SK-N-SH (cell line): ENCODE measurements around the gene BTBD9. TPM values are rescaled to one million over a fixed set of nuclear protein-coding genes. Genes with fewer than 3 reads are reported as not detected.
"Not testable (repeated sequence)": the region's sequence is repeated elsewhere in the genome, so short reads cannot be mapped to it uniquely, and the experiment has no call there.

ENCODE experiments used
- CTCF ChIA-PET: fragments of 300-600, 350-600 bp; formaldehyde crosslinking; extraction: SDS; loops from one replicate; lab custom pipeline; 2021; lab: Yijun Ruan, JAX
- POLR2A ChIA-PET: fragments of 350-600 bp; sonication (Branson Sonifier 250); formaldehyde crosslinking; extraction: SDS; loops from one replicate; lab custom pipeline; 2020; ENCODE audit warnings: antibody characterized with exemption, inconsistent platforms; lab: Yijun Ruan, JAX
- DNase-seq: peaks from one replicate; pipeline ENCODE4 v3.0.0; 2012
- H2AFZ ChIP-seq: fragments of 200-600 bp; sonication (generic); 2 replicates; pipeline ENCODE4 v1.8.1; 2016; ENCODE audit warnings: antibody characterized with exemption, mild to moderate bottlenecking, low read depth
- H3F3A ChIP-seq: fragments of 200-600 bp; sonication (generic); replicated peaks from 2 replicates; pipeline ENCODE3; 2016; ENCODE audit warnings: antibody characterized with exemption, mild to moderate bottlenecking; ENCODE audit not compliant: insufficient read depth
- H3K27ac ChIP-seq, 2 experiments: fragments of 200-500 bp in 1 of 2; fragments of 200-600 bp in 1 of 2; sonication (Bioruptor generic) in 1 of 2; sonication (generic), shearing (Covaris generic) in 1 of 2; 2 replicates each; pipeline versions ENCODE4 v1.5.1 to v1.6.1; 2014 to 2016; ENCODE audit warnings: low read depth in 2 of 2, inconsistent platforms in 1 of 2, low read length in 1 of 2, mild to moderate bottlenecking in 1 of 2, mixed read lengths in 1 of 2
- H3K27me3 ChIP-seq: fragments of 200-600 bp; sonication (generic), shearing (Covaris generic); 2 replicates; pipeline ENCODE4 v1.6.1; 2016; ENCODE audit warnings: mixed run types; ENCODE audit not compliant: insufficient read depth
- H3K36me3 ChIP-seq, 2 experiments: fragments of 200-500 bp in 1 of 2; fragments of 200-600 bp in 1 of 2; sonication (Bioruptor generic) in 1 of 2; sonication (generic) in 1 of 2; replicated peaks in 1 of 2; 2 replicates each; pipeline versions ENCODE3 to v1.5.1; 2014 to 2016; ENCODE audit warnings: low read length in 1 of 2, mild to moderate bottlenecking in 1 of 2; ENCODE audit not compliant: insufficient read depth in 2 of 2, control insufficient read depth in 1 of 2
- H3K4me1 ChIP-seq, 2 experiments: fragments of 200-500 bp in 1 of 2; fragments of 200-600 bp in 1 of 2; sonication (Bioruptor generic) in 1 of 2; sonication (generic), shearing (Covaris generic) in 1 of 2; 2 replicates each; pipeline versions ENCODE4 v1.5.1 to v1.6.1; 2014 to 2016; ENCODE audit warnings: low read depth in 1 of 2, low read length in 1 of 2, mixed run types in 1 of 2; ENCODE audit not compliant: insufficient read depth in 2 of 2, control insufficient read depth in 1 of 2
- H3K4me2 ChIP-seq: fragments of 200-600 bp; sonication (generic), shearing (Covaris generic); 2 replicates; pipeline ENCODE4 v1.6.1; 2017; ENCODE audit warnings: mixed run types
- H3K4me3 ChIP-seq, 2 experiments: fragments of 200-500 bp in 1 of 2; fragments of 200-600 bp in 1 of 2; sonication (Bioruptor generic) in 1 of 2; sonication (generic), shearing (Covaris generic) in 1 of 2; 2 replicates each; pipeline versions ENCODE4 v1.5.1 to v1.8.1; 2014 to 2016; ENCODE audit warnings: low read depth in 2 of 2, inconsistent platforms in 1 of 2, low read length in 1 of 2, mild to moderate bottlenecking in 1 of 2, mixed read lengths in 1 of 2, moderate library complexity in 1 of 2
- H3K79me2 ChIP-seq: fragments of 200-600 bp; sonication (generic); 2 replicates; pipeline ENCODE4 v1.8.1; 2017; ENCODE audit warnings: mild to moderate bottlenecking; ENCODE audit not compliant: insufficient read depth
- H3K9ac ChIP-seq: fragments of 200-600 bp; sonication (generic); 2 replicates; pipeline ENCODE4 v1.6.1; 2017; ENCODE audit warnings: mixed run types
- H3K9me2 ChIP-seq: fragments of 200-600 bp; sonication (generic); 2 replicates; pipeline ENCODE4 v1.6.1; 2017; ENCODE audit warnings: mixed run types
- H3K9me3 ChIP-seq: fragments of 200-600 bp; sonication (generic); 2 replicates; pipeline ENCODE4 v1.6.1; 2017; ENCODE audit warnings: mixed run types, mild to moderate bottlenecking, moderate library complexity
- H4K20me1 ChIP-seq: fragments of 200-600 bp; sonication (generic); 2 replicates; pipeline ENCODE4 v1.6.1; 2017; ENCODE audit warnings: mild to moderate bottlenecking, mixed run types; ENCODE audit not compliant: insufficient read depth
- CHD2 ChIP-seq: fragments of 150-350 bp; IDR thresholded peaks from 2 replicates; pipeline ENCODE4 v1.6.1; 2018; ENCODE audit warnings: low read length; ENCODE audit not compliant: partially characterized antibody
- FOSL2 ChIP-seq: IDR thresholded peaks from 2 replicates; pipeline ENCODE4 v1.4.0; 2012; ENCODE audit warnings: low read depth, mild to moderate bottlenecking, moderate library complexity, borderline replicate concordance
- FOXM1 ChIP-seq: IDR thresholded peaks from 2 replicates; pipeline ENCODE4 v1.4.0; 2012; ENCODE audit warnings: low read depth, mild to moderate bottlenecking
- GABPA ChIP-seq: IDR thresholded peaks from 2 replicates; pipeline ENCODE4 v1.4.0; 2012; ENCODE audit warnings: low read depth, mild to moderate bottlenecking
- JUND ChIP-seq: IDR thresholded peaks from 2 replicates; pipeline ENCODE4 v1.4.0; 2012
- NRF1 ChIP-seq: IDR thresholded peaks from 2 replicates; pipeline ENCODE4 v1.6.1; 2012; ENCODE audit warnings: low read depth, mild to moderate bottlenecking, low read length
- TAF1 ChIP-seq: IDR thresholded peaks from 2 replicates; pipeline ENCODE4 v1.6.1; 2012; ENCODE audit warnings: low read depth, mild to moderate bottlenecking, low read length, moderate library complexity, borderline replicate concordance
- WGBS: methylation state at CpG from one replicate; pipeline ENCODE4 v1.1.6; 2017; ENCODE audit warnings: low lambda C conversion rate; 5-methylcytosine and 5-hydroxymethylcytosine counted together
- polyA plus RNA-seq, 3 experiments: library from polyadenylated mRNA; depleted of rRNA; stranded (reverse); fragments of >200 nt; gene quantifications; 2 replicates each; pipeline ENCODE4 v1.2.3, GENCODE V29; 2012
- TF ChIP-seq, protein P1 (sequence below): IDR thresholded peaks from 2 replicates; pipeline ENCODE4 v1.6.1; 2012; ENCODE audit warnings: mild to moderate bottlenecking, low read depth, low read length, moderate library complexity
- TF ChIP-seq, protein P2 (sequence below): IDR thresholded peaks from 2 replicates; pipeline ENCODE4; 2012
- TF ChIP-seq, protein P3 (sequence below): IDR thresholded peaks from 2 replicates; pipeline ENCODE4 v1.4.0; 2012; ENCODE audit warnings: low read depth, borderline replicate concordance
- TF ChIP-seq, protein P4 (sequence below): fragments of 150-350 bp; IDR thresholded peaks from 2 replicates; pipeline ENCODE4 v1.6.1; 2016; ENCODE audit warnings: mild to moderate bottlenecking, low read depth, low read length
- TF ChIP-seq, protein P5 (sequence below): IDR thresholded peaks from 2 replicates; pipeline ENCODE4 v1.4.0; 2012; ENCODE audit warnings: low read depth
- TF ChIP-seq, protein P6 (sequence below): fragments of 150-350 bp; IDR thresholded peaks from 2 replicates; pipeline ENCODE4 v1.6.1; 2017; ENCODE audit warnings: antibody characterized with exemption, low read length, low read depth, borderline replicate concordance
- TF ChIP-seq, protein P7 (sequence below): IDR thresholded peaks from 2 replicates; pipeline ENCODE4 v1.4.0; 2012; ENCODE audit warnings: low read depth, borderline replicate concordance

The BTBD9 gene
- polyA plus RNA-seq, 1 of the 3 experiments (the other 2 are of a cell fraction): 2.2 TPM

DNA sequence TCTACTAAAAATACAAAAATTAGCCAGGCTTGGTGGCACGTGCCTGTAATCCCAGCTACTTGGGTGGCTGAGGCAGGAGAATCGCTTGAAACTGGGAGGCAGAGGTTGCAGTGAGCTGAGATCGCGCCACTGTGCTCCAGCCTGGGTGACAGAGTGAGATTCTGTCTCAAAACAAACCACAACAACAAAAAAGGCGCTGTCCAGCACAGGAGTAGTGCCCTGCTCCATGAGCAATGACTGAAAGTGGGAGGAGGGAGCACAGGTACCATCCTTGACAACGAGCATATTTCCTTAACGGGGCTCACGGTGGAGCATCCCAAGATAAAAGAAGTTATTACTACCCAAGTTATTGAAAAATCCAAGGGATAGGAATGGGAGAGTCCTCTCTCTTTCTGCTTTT, 291.9 kb downstream of the BTBD9 start:
- WGBS: over 99% methylated on average over 8 of the region's 8 CpGs
- H3K36me3 ChIP-seq, H3K27me3 ChIP-seq, H3K79me2 ChIP-seq, H3K9ac ChIP-seq, H3K4me2 ChIP-seq, H3K9me2 ChIP-seq, POLR2A ChIA-PET: not testable (repeated sequence)
- H3K4me1 ChIP-seq: peaks cover 22 to 32% of the 10 kb centered on the region in 2 experiments; a peak in 3 of 4 replicates
- TF ChIP-seq, protein P1, sequence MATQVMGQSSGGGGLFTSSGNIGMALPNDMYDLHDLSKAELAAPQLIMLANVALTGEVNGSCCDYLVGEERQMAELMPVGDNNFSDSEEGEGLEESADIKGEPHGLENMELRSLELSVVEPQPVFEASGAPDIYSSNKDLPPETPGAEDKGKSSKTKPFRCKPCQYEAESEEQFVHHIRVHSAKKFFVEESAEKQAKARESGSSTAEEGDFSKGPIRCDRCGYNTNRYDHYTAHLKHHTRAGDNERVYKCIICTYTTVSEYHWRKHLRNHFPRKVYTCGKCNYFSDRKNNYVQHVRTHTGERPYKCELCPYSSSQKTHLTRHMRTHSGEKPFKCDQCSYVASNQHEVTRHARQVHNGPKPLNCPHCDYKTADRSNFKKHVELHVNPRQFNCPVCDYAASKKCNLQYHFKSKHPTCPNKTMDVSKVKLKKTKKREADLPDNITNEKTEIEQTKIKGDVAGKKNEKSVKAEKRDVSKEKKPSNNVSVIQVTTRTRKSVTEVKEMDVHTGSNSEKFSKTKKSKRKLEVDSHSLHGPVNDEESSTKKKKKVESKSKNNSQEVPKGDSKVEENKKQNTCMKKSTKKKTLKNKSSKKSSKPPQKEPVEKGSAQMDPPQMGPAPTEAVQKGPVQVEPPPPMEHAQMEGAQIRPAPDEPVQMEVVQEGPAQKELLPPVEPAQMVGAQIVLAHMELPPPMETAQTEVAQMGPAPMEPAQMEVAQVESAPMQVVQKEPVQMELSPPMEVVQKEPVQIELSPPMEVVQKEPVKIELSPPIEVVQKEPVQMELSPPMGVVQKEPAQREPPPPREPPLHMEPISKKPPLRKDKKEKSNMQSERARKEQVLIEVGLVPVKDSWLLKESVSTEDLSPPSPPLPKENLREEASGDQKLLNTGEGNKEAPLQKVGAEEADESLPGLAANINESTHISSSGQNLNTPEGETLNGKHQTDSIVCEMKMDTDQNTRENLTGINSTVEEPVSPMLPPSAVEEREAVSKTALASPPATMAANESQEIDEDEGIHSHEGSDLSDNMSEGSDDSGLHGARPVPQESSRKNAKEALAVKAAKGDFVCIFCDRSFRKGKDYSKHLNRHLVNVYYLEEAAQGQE: peak; percentile 90
- TF ChIP-seq, all 33 proteins: peak for 1; not testable (repeated sequence) for 32
- H4K20me1 ChIP-seq, H2AFZ ChIP-seq, H3K9me3 ChIP-seq, DNase-seq, H3K4me3 ChIP-seq: not testable (repeated sequence)
- CTCF ChIA-PET: interaction anchor here (1.2 kb wide), 1 partner anchor 10 kb away, joined by 3 read pairs; no protein-coding TSS in a partner anchor
- peaks cover 20% of the 10 kb centered on the region for H3F3A ChIP-seq
- H3K27ac ChIP-seq: peak overlapping the region in 1 of 2 experiments; percentile 76; a peak in 1 of 4 replicates

DNA sequence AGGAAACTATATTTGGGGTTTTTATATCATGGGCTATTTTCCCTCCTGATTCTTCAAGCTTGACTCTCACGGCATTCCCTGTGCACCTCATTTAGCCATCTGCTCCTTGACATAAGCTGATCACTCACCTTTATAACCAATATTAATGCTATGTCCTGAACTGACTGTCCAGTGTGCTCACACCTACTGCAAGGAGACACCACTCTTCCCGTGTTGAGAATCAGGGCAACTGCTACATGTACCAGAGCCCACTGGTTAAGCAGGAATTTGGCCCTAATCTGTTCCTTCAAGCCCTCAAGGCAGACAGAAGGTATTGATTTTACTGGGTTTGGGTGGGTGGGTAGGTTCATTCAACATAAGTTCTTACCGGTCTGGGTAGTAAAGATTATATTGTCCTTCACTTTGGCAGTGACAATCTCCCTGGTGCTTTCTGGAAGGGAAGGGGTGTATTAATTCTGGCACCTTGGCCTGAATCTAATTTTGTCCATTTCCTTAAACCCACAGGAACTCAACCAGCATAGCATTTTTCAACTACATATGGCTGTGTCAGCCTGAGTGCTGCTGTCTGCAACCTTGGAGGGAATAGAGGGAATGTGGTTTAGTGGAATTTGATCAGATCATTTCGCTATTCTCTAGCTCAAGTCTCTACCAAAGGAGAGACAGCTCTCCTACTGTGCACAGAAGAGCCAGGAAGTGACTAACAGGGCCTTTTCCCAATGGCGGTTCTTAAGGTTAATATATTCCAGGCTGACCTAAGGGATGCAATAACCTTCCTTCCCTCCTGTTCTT, 293.2 kb downstream of the BTBD9 start:
- no peak overlapping the region for H3K9ac ChIP-seq
- H3K4me1 ChIP-seq: peaks cover 22 to 32% of the 10 kb centered on the region in 2 experiments; a peak in 3 of 4 replicates
- H3K79me2 ChIP-seq: no peaks in the 10 kb centered on the region
- H3K27ac ChIP-seq: peak overlapping the region; percentile 76 to 78
- no peaks in the 10 kb centered on the region for H3K27me3 ChIP-seq
- H4K20me1 ChIP-seq: no peaks in the 10 kb centered on the region
- no peaks in the 10 kb centered on the region for H3K36me3 ChIP-seq
- no peaks in the 10 kb centered on the region for H3K9me2 ChIP-seq
- H3K9me3 ChIP-seq: no peaks in the 10 kb centered on the region
- ChIA-PET POLR2A (no interaction called here), CTCF (no interaction called here)
- peaks cover 20% of the 10 kb centered on the region for H3F3A ChIP-seq
- no peak overlapping the region for H3K4me3 ChIP-seq
- H3K4me2 ChIP-seq: peak overlapping the region; percentile 23; the same call in 1 of the 2 replicates
- no peak overlapping the region for H2AFZ ChIP-seq
- DNase-seq: no peak
- 61% methylated on average over 5 of the region's 5 CpGs for WGBS
- TF ChIP-seq, protein P2, sequence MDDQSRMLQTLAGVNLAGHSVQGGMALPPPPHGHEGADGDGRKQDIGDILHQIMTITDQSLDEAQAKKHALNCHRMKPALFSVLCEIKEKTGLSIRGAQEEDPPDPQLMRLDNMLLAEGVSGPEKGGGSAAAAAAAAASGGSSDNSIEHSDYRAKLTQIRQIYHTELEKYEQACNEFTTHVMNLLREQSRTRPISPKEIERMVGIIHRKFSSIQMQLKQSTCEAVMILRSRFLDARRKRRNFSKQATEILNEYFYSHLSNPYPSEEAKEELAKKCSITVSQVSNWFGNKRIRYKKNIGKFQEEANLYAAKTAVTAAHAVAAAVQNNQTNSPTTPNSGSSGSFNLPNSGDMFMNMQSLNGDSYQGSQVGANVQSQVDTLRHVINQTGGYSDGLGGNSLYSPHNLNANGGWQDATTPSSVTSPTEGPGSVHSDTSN: peak; percentile 87
- TF ChIP-seq GABPA (0 out of 2 replicates have a peak, but pooled peaks have one; percentile 26), NRF1 (no peak), JUND (peak; percentile 73), TAF1 (peak; percentile 49; the same call in 1 of the 2 replicates), FOSL2 (peak; percentile 78; the same call in 1 of the 2 replicates), FOXM1 (peak; percentile 64; the same call in 1 of the 2 replicates), CHD2 (no peak)
- TF ChIP-seq, protein P3, sequence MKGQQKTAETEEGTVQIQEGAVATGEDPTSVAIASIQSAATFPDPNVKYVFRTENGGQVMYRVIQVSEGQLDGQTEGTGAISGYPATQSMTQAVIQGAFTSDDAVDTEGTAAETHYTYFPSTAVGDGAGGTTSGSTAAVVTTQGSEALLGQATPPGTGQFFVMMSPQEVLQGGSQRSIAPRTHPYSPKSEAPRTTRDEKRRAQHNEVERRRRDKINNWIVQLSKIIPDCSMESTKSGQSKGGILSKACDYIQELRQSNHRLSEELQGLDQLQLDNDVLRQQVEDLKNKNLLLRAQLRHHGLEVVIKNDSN: no peak
- TF ChIP-seq, protein P4, sequence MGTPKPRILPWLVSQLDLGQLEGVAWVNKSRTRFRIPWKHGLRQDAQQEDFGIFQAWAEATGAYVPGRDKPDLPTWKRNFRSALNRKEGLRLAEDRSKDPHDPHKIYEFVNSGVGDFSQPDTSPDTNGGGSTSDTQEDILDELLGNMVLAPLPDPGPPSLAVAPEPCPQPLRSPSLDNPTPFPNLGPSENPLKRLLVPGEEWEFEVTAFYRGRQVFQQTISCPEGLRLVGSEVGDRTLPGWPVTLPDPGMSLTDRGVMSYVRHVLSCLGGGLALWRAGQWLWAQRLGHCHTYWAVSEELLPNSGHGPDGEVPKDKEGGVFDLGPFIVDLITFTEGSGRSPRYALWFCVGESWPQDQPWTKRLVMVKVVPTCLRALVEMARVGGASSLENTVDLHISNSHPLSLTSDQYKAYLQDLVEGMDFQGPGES: no peak
- TF ChIP-seq, protein P5, sequence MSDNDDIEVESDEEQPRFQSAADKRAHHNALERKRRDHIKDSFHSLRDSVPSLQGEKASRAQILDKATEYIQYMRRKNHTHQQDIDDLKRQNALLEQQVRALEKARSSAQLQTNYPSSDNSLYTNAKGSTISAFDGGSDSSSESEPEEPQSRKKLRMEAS: peak; percentile 47; the same call in 1 of the 2 replicates
- TF ChIP-seq, protein P6, sequence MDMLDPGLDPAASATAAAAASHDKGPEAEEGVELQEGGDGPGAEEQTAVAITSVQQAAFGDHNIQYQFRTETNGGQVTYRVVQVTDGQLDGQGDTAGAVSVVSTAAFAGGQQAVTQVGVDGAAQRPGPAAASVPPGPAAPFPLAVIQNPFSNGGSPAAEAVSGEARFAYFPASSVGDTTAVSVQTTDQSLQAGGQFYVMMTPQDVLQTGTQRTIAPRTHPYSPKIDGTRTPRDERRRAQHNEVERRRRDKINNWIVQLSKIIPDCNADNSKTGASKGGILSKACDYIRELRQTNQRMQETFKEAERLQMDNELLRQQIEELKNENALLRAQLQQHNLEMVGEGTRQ: no peak
- TF ChIP-seq, protein P7, sequence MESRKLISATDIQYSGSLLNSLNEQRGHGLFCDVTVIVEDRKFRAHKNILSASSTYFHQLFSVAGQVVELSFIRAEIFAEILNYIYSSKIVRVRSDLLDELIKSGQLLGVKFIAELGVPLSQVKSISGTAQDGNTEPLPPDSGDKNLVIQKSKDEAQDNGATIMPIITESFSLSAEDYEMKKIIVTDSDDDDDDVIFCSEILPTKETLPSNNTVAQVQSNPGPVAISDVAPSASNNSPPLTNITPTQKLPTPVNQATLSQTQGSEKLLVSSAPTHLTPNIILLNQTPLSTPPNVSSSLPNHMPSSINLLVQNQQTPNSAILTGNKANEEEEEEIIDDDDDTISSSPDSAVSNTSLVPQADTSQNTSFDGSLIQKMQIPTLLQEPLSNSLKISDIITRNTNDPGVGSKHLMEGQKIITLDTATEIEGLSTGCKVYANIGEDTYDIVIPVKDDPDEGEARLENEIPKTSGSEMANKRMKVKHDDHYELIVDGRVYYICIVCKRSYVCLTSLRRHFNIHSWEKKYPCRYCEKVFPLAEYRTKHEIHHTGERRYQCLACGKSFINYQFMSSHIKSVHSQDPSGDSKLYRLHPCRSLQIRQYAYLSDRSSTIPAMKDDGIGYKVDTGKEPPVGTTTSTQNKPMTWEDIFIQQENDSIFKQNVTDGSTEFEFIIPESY: peak; percentile 39; the same call in 1 of the 2 replicates
